ENCODE data around the gene RXFP1. TPM values are rescaled to one million over a fixed set of nuclear protein-coding genes. Genes with fewer than 3 reads are reported as not detected.

RXFP1 gene
- total RNA-seq, 1 experiment from 2014 or later = 0.48 TPM

DNA sequence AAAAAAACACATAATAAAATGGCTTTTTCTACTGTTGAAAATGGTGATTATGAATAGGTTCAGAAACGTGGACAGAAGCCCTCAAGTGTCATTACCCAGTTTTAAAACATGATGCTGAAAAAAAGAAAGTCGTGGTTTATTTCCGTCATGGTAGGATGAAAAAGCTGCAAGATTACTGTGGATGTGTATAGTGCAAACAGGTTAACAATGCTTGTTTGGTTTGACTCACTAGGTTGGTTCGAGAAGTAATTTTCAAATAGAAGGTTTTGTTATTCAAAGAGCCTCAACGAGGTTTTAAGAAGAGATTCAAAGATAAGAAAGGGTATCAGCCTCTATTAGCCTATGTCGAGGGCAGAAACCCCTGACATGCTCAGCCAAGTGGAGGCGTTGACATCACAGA lies 2.5 kb upstream of the RXFP1 start:
- POLR2A ChIA-PET = no interaction called here
- Mint-ChIP-seq H3K9me3 (no peaks in the 10 kb centered on the region), H3K27me3 (ENCODE audit: low read depth) (no peaks in the 10 kb centered on the region), H3K36me3 (no peaks in the 10 kb centered on the region), H3K27ac (no peak overlapping the region), H3K4me1 (peaks cover 10% of the 10 kb centered on the region), H3K4me3 (no peak overlapping the region)
- CTCF ChIA-PET = interaction anchor here (1.1 kb wide), 1 partner anchor 23 kb away, joined by 7 read pairs; no protein-coding TSS in a partner anchor
- DNase-seq (ENCODE audit: low spot score) (no peak), ATAC-seq (no peak)
- TF ChIP-seq, protein P1, sequence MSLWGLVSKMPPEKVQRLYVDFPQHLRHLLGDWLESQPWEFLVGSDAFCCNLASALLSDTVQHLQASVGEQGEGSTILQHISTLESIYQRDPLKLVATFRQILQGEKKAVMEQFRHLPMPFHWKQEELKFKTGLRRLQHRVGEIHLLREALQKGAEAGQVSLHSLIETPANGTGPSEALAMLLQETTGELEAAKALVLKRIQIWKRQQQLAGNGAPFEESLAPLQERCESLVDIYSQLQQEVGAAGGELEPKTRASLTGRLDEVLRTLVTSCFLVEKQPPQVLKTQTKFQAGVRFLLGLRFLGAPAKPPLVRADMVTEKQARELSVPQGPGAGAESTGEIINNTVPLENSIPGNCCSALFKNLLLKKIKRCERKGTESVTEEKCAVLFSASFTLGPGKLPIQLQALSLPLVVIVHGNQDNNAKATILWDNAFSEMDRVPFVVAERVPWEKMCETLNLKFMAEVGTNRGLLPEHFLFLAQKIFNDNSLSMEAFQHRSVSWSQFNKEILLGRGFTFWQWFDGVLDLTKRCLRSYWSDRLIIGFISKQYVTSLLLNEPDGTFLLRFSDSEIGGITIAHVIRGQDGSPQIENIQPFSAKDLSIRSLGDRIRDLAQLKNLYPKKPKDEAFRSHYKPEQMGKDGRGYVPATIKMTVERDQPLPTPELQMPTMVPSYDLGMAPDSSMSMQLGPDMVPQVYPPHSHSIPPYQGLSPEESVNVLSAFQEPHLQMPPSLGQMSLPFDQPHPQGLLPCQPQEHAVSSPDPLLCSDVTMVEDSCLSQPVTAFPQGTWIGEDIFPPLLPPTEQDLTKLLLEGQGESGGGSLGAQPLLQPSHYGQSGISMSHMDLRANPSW (CRISPR knock-in tag; conservative IDR thresholded peaks at IDR 0.05; ENCODE audit: low read depth) = no peak
- no peak for TF ChIP-seq NR1H2 (CRISPR knock-in tag; IDR thresholded peaks at IDR 0.05)
- no peak for TF ChIP-seq ZNF423 (CRISPR knock-in tag; IDR thresholded peaks at IDR 0.05)
- TF ChIP-seq, protein P2, sequence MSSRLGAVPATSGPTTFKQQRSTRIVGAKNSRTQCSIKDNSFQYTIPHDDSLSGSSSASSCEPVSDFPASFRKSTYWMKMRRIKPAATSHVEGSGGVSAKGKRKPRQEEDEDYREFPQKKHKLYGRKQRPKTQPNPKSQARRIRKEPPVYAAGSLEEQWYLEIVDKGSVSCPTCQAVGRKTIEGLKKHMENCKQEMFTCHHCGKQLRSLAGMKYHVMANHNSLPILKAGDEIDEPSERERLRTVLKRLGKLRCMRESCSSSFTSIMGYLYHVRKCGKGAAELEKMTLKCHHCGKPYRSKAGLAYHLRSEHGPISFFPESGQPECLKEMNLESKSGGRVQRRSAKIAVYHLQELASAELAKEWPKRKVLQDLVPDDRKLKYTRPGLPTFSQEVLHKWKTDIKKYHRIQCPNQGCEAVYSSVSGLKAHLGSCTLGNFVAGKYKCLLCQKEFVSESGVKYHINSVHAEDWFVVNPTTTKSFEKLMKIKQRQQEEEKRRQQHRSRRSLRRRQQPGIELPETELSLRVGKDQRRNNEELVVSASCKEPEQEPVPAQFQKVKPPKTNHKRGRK (CRISPR knock-in tag; IDR thresholded peaks at IDR 0.05; ENCODE audit: borderline replicate concordance) = no peak
- TF ChIP-seq NFYB (CRISPR knock-in tag; conservative IDR thresholded peaks at IDR 0.05; ENCODE audit: low read depth) = no peak
- TF ChIP-seq JAZF1 (CRISPR knock-in tag; IDR thresholded peaks at IDR 0.05) = no peak
- TF ChIP-seq ZNF232 (CRISPR knock-in tag; IDR thresholded peaks at IDR 0.05) = no peak

DNA sequence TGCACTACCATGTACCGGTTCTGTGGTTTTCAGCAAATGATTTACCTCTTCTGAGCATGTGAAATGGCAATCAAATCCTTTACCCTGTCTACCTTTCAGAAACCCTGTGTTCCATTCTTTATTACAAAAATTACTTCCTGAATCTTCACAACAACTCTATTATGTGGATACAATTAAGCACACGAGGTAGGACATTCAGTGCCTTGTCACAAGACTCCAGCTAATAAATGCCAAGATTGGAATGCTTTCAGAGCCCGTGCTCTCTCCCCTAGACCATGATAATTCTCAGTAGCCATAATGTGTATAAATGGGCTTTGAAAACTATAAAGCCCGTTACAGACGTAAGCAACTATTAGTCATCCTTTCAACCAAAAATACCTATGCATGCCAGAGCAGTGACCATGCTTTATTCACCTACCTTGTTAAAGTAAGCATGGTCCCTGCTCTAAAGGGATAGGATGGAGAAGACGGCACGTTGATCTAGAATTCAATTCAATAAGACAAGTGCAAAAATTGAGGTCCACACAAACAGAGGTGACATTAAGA lies 2.4 kb downstream of the RXFP1 start:
- ChIA-PET CTCF (interaction anchor here (1.9 kb wide), 1 partner anchor 28 kb away, joined by 5 read pairs; no protein-coding TSS in a partner anchor), POLR2A (no interaction called here)
- Mint-ChIP-seq H3K4me1 (peaks cover 15% of the 10 kb centered on the region), H3K9me3 (no peaks in the 10 kb centered on the region), H3K4me3 (no peak overlapping the region), H3K36me3 (no peaks in the 10 kb centered on the region), H3K27ac (no peak overlapping the region), H3K27me3 (ENCODE audit: low read depth) (no peaks in the 10 kb centered on the region)
- DNase-seq (ENCODE audit: low spot score) (no peak), ATAC-seq (no peak)
- TF ChIP-seq SMAD4 (CRISPR knock-in tag; IDR thresholded peaks at IDR 0.05) (no peak), CBFB (CRISPR knock-in tag; IDR thresholded peaks at IDR 0.05; ENCODE audit: low read depth) (no peak), ZNF232 (CRISPR knock-in tag; IDR thresholded peaks at IDR 0.05) (no peak), NR2C2 (CRISPR knock-in tag; IDR thresholded peaks at IDR 0.05) (no peak), NFATC4 (CRISPR knock-in tag; IDR thresholded peaks at IDR 0.05) (no peak), HMGA2 (CRISPR knock-in tag; IDR thresholded peaks at IDR 0.05) (no peak), EMX1 (CRISPR knock-in tag; IDR thresholded peaks at IDR 0.05) (no peak), JUN (CRISPR knock-in tag; IDR thresholded peaks at IDR 0.05) (no peak), NFYB (CRISPR knock-in tag; conservative IDR thresholded peaks at IDR 0.05; ENCODE audit: low read depth) (no peak), ATF1 (CRISPR knock-in tag; IDR thresholded peaks at IDR 0.05) (no peak), GRHL2 (CRISPR knock-in tag; IDR thresholded peaks at IDR 0.05; ENCODE audit: insufficient replicate concordance, severe bottlenecking) (no peak)
- TF ChIP-seq, protein P3, sequence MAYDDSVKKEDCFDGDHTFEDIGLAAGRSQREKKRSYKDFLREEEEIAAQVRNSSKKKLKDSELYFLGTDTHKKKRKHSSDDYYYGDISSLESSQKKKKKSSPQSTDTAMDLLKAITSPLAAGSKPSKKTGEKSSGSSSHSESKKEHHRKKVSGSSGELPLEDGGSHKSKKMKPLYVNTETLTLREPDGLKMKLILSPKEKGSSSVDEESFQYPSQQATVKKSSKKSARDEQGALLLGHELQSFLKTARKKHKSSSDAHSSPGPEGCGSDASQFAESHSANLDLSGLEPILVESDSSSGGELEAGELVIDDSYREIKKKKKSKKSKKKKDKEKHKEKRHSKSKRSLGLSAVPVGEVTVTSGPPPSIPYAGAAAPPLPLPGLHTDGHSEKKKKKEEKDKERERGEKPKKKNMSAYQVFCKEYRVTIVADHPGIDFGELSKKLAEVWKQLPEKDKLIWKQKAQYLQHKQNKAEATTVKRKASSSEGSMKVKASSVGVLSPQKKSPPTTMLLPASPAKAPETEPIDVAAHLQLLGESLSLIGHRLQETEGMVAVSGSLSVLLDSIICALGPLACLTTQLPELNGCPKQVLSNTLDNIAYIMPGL (CRISPR knock-in tag; IDR thresholded peaks at IDR 0.05) = no peak
- TF ChIP-seq, protein P1 (CRISPR knock-in tag; conservative IDR thresholded peaks at IDR 0.05; ENCODE audit: low read depth) = no peak
- TF ChIP-seq, protein P4, sequence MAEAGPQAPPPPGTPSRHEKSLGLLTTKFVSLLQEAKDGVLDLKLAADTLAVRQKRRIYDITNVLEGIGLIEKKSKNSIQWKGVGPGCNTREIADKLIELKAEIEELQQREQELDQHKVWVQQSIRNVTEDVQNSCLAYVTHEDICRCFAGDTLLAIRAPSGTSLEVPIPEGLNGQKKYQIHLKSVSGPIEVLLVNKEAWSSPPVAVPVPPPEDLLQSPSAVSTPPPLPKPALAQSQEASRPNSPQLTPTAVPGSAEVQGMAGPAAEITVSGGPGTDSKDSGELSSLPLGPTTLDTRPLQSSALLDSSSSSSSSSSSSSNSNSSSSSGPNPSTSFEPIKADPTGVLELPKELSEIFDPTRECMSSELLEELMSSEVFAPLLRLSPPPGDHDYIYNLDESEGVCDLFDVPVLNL (CRISPR knock-in tag; IDR thresholded peaks at IDR 0.05; ENCODE audit: borderline replicate concordance, low read depth) = no peak
- TF ChIP-seq, protein P5, sequence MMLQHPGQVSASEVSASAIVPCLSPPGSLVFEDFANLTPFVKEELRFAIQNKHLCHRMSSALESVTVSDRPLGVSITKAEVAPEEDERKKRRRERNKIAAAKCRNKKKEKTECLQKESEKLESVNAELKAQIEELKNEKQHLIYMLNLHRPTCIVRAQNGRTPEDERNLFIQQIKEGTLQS (CRISPR knock-in tag; conservative IDR thresholded peaks at IDR 0.05) = no peak
- TF ChIP-seq, protein P6, sequence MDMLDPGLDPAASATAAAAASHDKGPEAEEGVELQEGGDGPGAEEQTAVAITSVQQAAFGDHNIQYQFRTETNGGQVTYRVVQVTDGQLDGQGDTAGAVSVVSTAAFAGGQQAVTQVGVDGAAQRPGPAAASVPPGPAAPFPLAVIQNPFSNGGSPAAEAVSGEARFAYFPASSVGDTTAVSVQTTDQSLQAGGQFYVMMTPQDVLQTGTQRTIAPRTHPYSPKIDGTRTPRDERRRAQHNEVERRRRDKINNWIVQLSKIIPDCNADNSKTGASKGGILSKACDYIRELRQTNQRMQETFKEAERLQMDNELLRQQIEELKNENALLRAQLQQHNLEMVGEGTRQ (CRISPR knock-in tag; IDR thresholded peaks at IDR 0.05) = no peak
- TF ChIP-seq, protein P7, sequence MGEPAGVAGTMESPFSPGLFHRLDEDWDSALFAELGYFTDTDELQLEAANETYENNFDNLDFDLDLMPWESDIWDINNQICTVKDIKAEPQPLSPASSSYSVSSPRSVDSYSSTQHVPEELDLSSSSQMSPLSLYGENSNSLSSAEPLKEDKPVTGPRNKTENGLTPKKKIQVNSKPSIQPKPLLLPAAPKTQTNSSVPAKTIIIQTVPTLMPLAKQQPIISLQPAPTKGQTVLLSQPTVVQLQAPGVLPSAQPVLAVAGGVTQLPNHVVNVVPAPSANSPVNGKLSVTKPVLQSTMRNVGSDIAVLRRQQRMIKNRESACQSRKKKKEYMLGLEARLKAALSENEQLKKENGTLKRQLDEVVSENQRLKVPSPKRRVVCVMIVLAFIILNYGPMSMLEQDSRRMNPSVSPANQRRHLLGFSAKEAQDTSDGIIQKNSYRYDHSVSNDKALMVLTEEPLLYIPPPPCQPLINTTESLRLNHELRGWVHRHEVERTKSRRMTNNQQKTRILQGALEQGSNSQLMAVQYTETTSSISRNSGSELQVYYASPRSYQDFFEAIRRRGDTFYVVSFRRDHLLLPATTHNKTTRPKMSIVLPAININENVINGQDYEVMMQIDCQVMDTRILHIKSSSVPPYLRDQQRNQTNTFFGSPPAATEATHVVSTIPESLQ (CRISPR knock-in tag; IDR thresholded peaks at IDR 0.05) = no peak

Measured in WTC11 (cell line).